Measurements from ENCODE around the gene EPS15. TPM values are rescaled to one million over a fixed set of nuclear protein-coding genes. Genes with fewer than 3 reads are reported as not detected.

The EPS15 gene
- total and polyA plus RNA-seq, 2 of the 8 experiments (the other 6 are each of a cell fraction or from before 2014, with no cell fraction given), result 15.9 to 57.2 TPM

- WGBS, 2 experiments (ENCODE audit: extremely low coverage in 1 of 2, insufficient coverage in 1 of 2, insufficient read length in 1 of 2, insufficient replicate concordance in 2 of 2, low coverage in 1 of 2, low lambda C conversion rate in 2 of 2, missing lambda C conversion rate in 1 of 2), result 91% methylated on average over 4 of the region's 5 CpGs; no CpG with 5 or more reads in 1 of the 2 experiments
- H3K23me2 ChIP-seq (ENCODE audit: low read depth, low read length), result peaks cover 7% of the 10 kb centered on the region; the same call in 1 of the 2 replicates
- H4K91ac ChIP-seq (replicated peaks; ENCODE audit: insufficient read length, low read length), result no peak overlapping the region
- H2AK5ac ChIP-seq (ENCODE audit: low read depth, low read length), result no peak overlapping the region
- H2BK15ac ChIP-seq (ENCODE audit: low read length), result no peak overlapping the region
- H2BK20ac ChIP-seq (ENCODE audit: low read length), result no peak overlapping the region
- no peak overlapping the region for H2AFZ ChIP-seq (ENCODE audit: low read length)
- no peak overlapping the region for H3K27ac ChIP-seq (ENCODE audit: low read depth, low read length)
- no peak overlapping the region for H3K14ac ChIP-seq (ENCODE audit: insufficient read length)
- CTCF ChIA-PET (ENCODE audit: partially characterized antibody), result interaction anchor here (0.9 kb wide), 1 partner anchor 11 kb away, joined by 4 read pairs; no protein-coding TSS in a partner anchor
- no peak overlapping the region for H4K5ac ChIP-seq (ENCODE audit: insufficient read length, low read depth, low read length)
- H4K8ac ChIP-seq (ENCODE audit: extremely low read depth, insufficient read depth, low read length), result no peak overlapping the region
- H4K20me1 ChIP-seq (replicated peaks in 1 of 2; ENCODE audit: control insufficient read depth in 1 of 2, insufficient read depth in 2 of 2, low read length in 2 of 2), result peaks cover 0 to 1% of the 10 kb centered on the region in 2 experiments
- POLR2A ChIA-PET (ENCODE audit: partially characterized antibody), result no interaction called here
- H3K23ac ChIP-seq (ENCODE audit: insufficient read length), result no peak overlapping the region
- H3K27me3 ChIP-seq (replicated peaks in 1 of 4; ENCODE audit: control insufficient read depth in 3 of 4, extremely low read depth in 1 of 4, insufficient read depth in 3 of 4, low read length in 3 of 4), result peaks cover 0 to 15% (median 7%) of the 10 kb centered on the region in 4 experiments; a peak in 4 of 7 replicates
- H3K79me1 ChIP-seq (ENCODE audit: low read depth, low read length), result no peaks in the 10 kb centered on the region
- no peaks in the 10 kb centered on the region for H3K79me2 ChIP-seq (ENCODE audit: control insufficient read depth in 1 of 2, insufficient read depth in 2 of 2, low read length in 2 of 2)
- no peak overlapping the region for H2BK12ac ChIP-seq (ENCODE audit: low read depth, low read length)
- DNase-seq (ENCODE audit: low read depth in 1 of 2, low spot score in 2 of 2) (no peak), FAIRE-seq (no peak)
- TF ChIP-seq RFX5 (IDR thresholded peaks at IDR 0.05; ENCODE audit: borderline replicate concordance, low read depth, low read length) (no peak), CREB1 (IDR thresholded peaks at IDR 0.05) (no peak), MAX (IDR thresholded peaks at IDR 0.05) (no peak), SIX5 (IDR thresholded peaks at IDR 0.05; ENCODE audit: low read depth, low read length) (no peak), RXRA (IDR thresholded peaks at IDR 0.05; ENCODE audit: insufficient read depth, low read depth, low read length) (no peak), GTF2F1 (IDR thresholded peaks at IDR 0.05; ENCODE audit: borderline replicate concordance, low read depth, low read length) (no peak), POLR2AphosphoS5 (IDR thresholded peaks at IDR 0.05; ENCODE audit: low read depth, low read length) (no peak), HDAC6 (IDR thresholded peaks at IDR 0.05; ENCODE audit: low read depth, low read length) (no peak)
- H3K56ac ChIP-seq (replicated peaks; ENCODE audit: insufficient read length, low read depth, low read length), result no peak overlapping the region
- no peak overlapping the region for H3K4me2 ChIP-seq (ENCODE audit: insufficient read depth in 1 of 2, low read depth in 2 of 2, low read length in 2 of 2)
- H2BK5ac ChIP-seq (ENCODE audit: low read depth, low read length), result no peak overlapping the region
- no peak overlapping the region for H3K4ac ChIP-seq (replicated peaks; ENCODE audit: insufficient read length, low read depth, low read length)
- no peaks in the 10 kb centered on the region for H3K36me3 ChIP-seq (ENCODE audit: control insufficient read depth in 2 of 4, insufficient read depth in 4 of 4, low read length in 3 of 4)
- H2BK120ac ChIP-seq (replicated peaks; ENCODE audit: low read depth, low read length), result no peak overlapping the region
- no peak overlapping the region for H3K9ac ChIP-seq (replicated peaks in 1 of 4; ENCODE audit: extremely low read depth in 1 of 4, low read depth in 3 of 4, low read length in 3 of 4)
- no peak overlapping the region for H3K18ac ChIP-seq (ENCODE audit: extremely low read depth, low read length)
- no peaks in the 10 kb centered on the region for H3K9me3 ChIP-seq (ENCODE audit: insufficient read depth in 2 of 2, low read depth in 1 of 2, low read length in 1 of 2)
- peaks cover 7 to 12% (median 10%) of the 10 kb centered on the region in 4 experiments for H3K4me1 ChIP-seq (replicated peaks in 1 of 4; ENCODE audit: control insufficient read depth in 3 of 4, insufficient read depth in 4 of 4, low read length in 3 of 4)
- H3K4me3 ChIP-seq (ENCODE audit: extremely low read depth in 1 of 4, insufficient read depth in 2 of 4, low read depth in 3 of 4, low read length in 4 of 4), result no peak overlapping the region
Observed at GRCh38 chr1:51327386-51327785, 191.7 kb downstream of the EPS15 start.

Measured in H1 (cell line).